H9 (cell line): ENCODE measurements around the gene LOXHD1. TPM values are rescaled to one million over a fixed set of nuclear protein-coding genes. Genes with fewer than 3 reads are reported as not detected.

Experiments
- DNase-seq: peaks from one replicate; pipeline ENCODE4 v3.0.0-alpha.2; 2017
- H2AFZ ChIP-seq: one replicate; pipeline ENCODE4 v1.6.1; 2013; ENCODE audit warnings: mild to moderate bottlenecking, low read length, control low read depth, moderate library complexity
- H2AK5ac ChIP-seq: 2 replicates; pipeline ENCODE4 v1.6.1; 2013; ENCODE audit warnings: low read length, control low read depth, mixed read lengths; ENCODE audit not compliant: insufficient read length
- H2BK120ac ChIP-seq: one replicate; pipeline ENCODE4 v1.6.1; 2013; ENCODE audit warnings: low read depth, mild to moderate bottlenecking, low read length, control low read depth, inconsistent platforms; ENCODE audit not compliant: poor library complexity, severe bottlenecking
- H2BK12ac ChIP-seq: 2 replicates; pipeline ENCODE4 v1.6.1; 2013; ENCODE audit warnings: low read length, control low read depth, mixed read lengths, low read depth; ENCODE audit not compliant: insufficient read length
- H2BK15ac ChIP-seq: 2 replicates; pipeline ENCODE4 v1.6.1; 2013; ENCODE audit warnings: low read depth, low read length, control low read depth
- H2BK20ac ChIP-seq: one replicate; pipeline ENCODE4 v1.6.1; 2013; ENCODE audit warnings: low read depth, mild to moderate bottlenecking, low read length, control low read depth, inconsistent platforms; ENCODE audit not compliant: poor library complexity, severe bottlenecking
- H2BK5ac ChIP-seq: 2 replicates; pipeline ENCODE4 v1.6.1; 2013; ENCODE audit warnings: low read length, control low read depth, mixed read lengths; ENCODE audit not compliant: insufficient read length
- H3K14ac ChIP-seq: 2 replicates; pipeline ENCODE4 v1.6.1; 2013; ENCODE audit warnings: low read length, control low read depth; ENCODE audit not compliant: insufficient read depth
- H3K18ac ChIP-seq: 2 replicates; pipeline ENCODE4 v1.6.1; 2013; ENCODE audit warnings: low read depth, mild to moderate bottlenecking, mixed read lengths, low read length, control low read depth; ENCODE audit not compliant: insufficient read length
- H3K23ac ChIP-seq: 2 replicates; pipeline ENCODE4 v1.6.1; 2013; ENCODE audit warnings: low read length, control low read depth, mixed read lengths, low read depth; ENCODE audit not compliant: insufficient read length
- H3K23me2 ChIP-seq: 2 replicates; pipeline ENCODE4 v1.6.1; 2013; ENCODE audit warnings: low read depth, mild to moderate bottlenecking, mixed read lengths, low read length, control low read depth; ENCODE audit not compliant: insufficient read length, poor library complexity, severe bottlenecking
- H3K27ac ChIP-seq: 2 replicates; pipeline ENCODE4 v1.5.1; 2013; ENCODE audit warnings: low read length, control low read depth, mixed read lengths, low read depth; ENCODE audit not compliant: insufficient read length
- H3K27me3 ChIP-seq: 2 replicates; pipeline ENCODE4 v1.6.1; 2013; ENCODE audit warnings: low read length, control low read depth, inconsistent platforms; ENCODE audit not compliant: insufficient read depth
- H3K4ac ChIP-seq: 2 replicates; pipeline ENCODE4 v1.6.1; 2013; ENCODE audit warnings: low read depth, mild to moderate bottlenecking, control low read depth, inconsistent platforms, low read length, moderate library complexity
- H3K4me1 ChIP-seq: 2 replicates; pipeline ENCODE4 v1.6.1; 2013; ENCODE audit warnings: low read length, control low read depth, inconsistent platforms; ENCODE audit not compliant: insufficient read depth
- H3K4me2 ChIP-seq: 2 replicates; pipeline ENCODE4 v1.6.1; 2013; ENCODE audit warnings: low read length, control low read depth, mixed read lengths; ENCODE audit not compliant: insufficient read length, insufficient read depth
- H3K56ac ChIP-seq: 2 replicates; pipeline ENCODE4 v1.6.1; 2013; ENCODE audit warnings: low read depth, mild to moderate bottlenecking, mixed read lengths, low read length, control low read depth; ENCODE audit not compliant: insufficient read length
- H3K79me1 ChIP-seq: 2 replicates; pipeline ENCODE4 v1.6.1; 2013; ENCODE audit warnings: low read depth, mild to moderate bottlenecking, moderate library complexity, low read length, control low read depth, inconsistent platforms; ENCODE audit not compliant: insufficient read depth, poor library complexity, severe bottlenecking
- H3K79me2 ChIP-seq: 2 replicates; pipeline ENCODE4 v1.6.1; 2013; ENCODE audit warnings: low read length, control low read depth, inconsistent platforms; ENCODE audit not compliant: insufficient read depth
- H3K9ac ChIP-seq: 2 replicates; pipeline ENCODE4 v1.6.1; 2013; ENCODE audit warnings: low read length, control low read depth, mixed read lengths; ENCODE audit not compliant: insufficient read length; ENCODE audit errors: extremely low read depth
- H3K9me3 ChIP-seq: one replicate; pipeline ENCODE4 v1.6.1; 2013; ENCODE audit warnings: low read depth, low read length, inconsistent platforms; ENCODE audit not compliant: control insufficient read depth
- H3T11ph ChIP-seq: one replicate; pipeline ENCODE4 v1.6.1; 2013; ENCODE audit warnings: mild to moderate bottlenecking, low read length, control low read depth, inconsistent platforms
- H4K20me1 ChIP-seq: one replicate; pipeline ENCODE4 v1.6.1; 2013; ENCODE audit not compliant: control insufficient read depth, insufficient read length, insufficient read depth
- H4K5ac ChIP-seq: 2 replicates; pipeline ENCODE4 v1.6.1; 2013; ENCODE audit warnings: low read depth, mild to moderate bottlenecking, mixed read lengths, low read length, control low read depth; ENCODE audit not compliant: insufficient read length
- H4K8ac ChIP-seq: replicated peaks from 2 replicates; pipeline ENCODE4 v1.6.1; 2013; ENCODE audit warnings: low read length, control low read depth, mixed read lengths, low read depth; ENCODE audit not compliant: insufficient read length
- H4K91ac ChIP-seq: 2 replicates; pipeline ENCODE4 v1.6.1; 2013; ENCODE audit warnings: low read depth, mild to moderate bottlenecking, moderate library complexity, mixed read lengths, low read length, control low read depth; ENCODE audit not compliant: insufficient read length
- H3K27ac Mint-ChIP-seq, 3 experiments: 2 replicates in 2 of 3; 3 replicates in 1 of 3; pipeline ENCODE4 v1.8.0; 2020 to 2021; ENCODE audit warnings: mixed read lengths in 3 of 3, mild to moderate bottlenecking in 1 of 3, moderate library complexity in 1 of 3
- H3K27me3 Mint-ChIP-seq: 2 replicates; pipeline ENCODE4 v1.8.0; 2021; ENCODE audit warnings: low read depth, mild to moderate bottlenecking, moderate library complexity, mixed read lengths
- H3K36me3 Mint-ChIP-seq, 3 experiments: 2 replicates in 2 of 3; 3 replicates in 1 of 3; pipeline ENCODE4 v1.8.0; 2020 to 2021; ENCODE audit warnings: low read depth in 3 of 3, mixed read lengths in 3 of 3; ENCODE audit not compliant: insufficient read depth in 1 of 3
- H3K4me1 Mint-ChIP-seq, 2 experiments: 2 replicates each; pipeline ENCODE4 v1.8.0; 2020; ENCODE audit warnings: mixed read lengths in 2 of 2
- H3K4me3 Mint-ChIP-seq, 2 experiments: 2 replicates in 1 of 2; 3 replicates in 1 of 2; pipeline ENCODE4 v1.8.0; 2020 to 2021; ENCODE audit warnings: mild to moderate bottlenecking in 2 of 2, mixed read lengths in 2 of 2, moderate library complexity in 1 of 2
- H3K9me3 Mint-ChIP-seq, 2 experiments: 2 replicates in 1 of 2; 3 replicates in 1 of 2; pipeline ENCODE4 v1.8.0; 2020; ENCODE audit warnings: mild to moderate bottlenecking in 2 of 2, mixed read lengths in 2 of 2, moderate library complexity in 1 of 2
- CTCF ChIP-seq: fragments of 200-600 bp; sonication (generic); conservative IDR thresholded peaks from 3 replicates; pipeline ENCODE4 v1.8.0; 2021; ENCODE audit warnings: antibody characterized with exemption, mild to moderate bottlenecking
- WGBS: extraction: QIAGEN DNeasy Blood & Tissue Kit; methylation state at CpG from one replicate; pipeline ENCODE4 v1.1.7; 2013; ENCODE audit warnings: missing lambda C conversion rate, low lambda C conversion rate, mixed read lengths; ENCODE audit not compliant: insufficient read length; ENCODE audit errors: extremely low coverage; 5-methylcytosine and 5-hydroxymethylcytosine counted together
- total RNA-seq: library from RNA; stranded (reverse); gene quantifications from 2 replicates; pipeline ENCODE4 v1.2.1, GENCODE V29; 2021

LOXHD1 gene
- total RNA-seq, 1 experiment from 2014 or later: 0.07 TPM

DNA sequence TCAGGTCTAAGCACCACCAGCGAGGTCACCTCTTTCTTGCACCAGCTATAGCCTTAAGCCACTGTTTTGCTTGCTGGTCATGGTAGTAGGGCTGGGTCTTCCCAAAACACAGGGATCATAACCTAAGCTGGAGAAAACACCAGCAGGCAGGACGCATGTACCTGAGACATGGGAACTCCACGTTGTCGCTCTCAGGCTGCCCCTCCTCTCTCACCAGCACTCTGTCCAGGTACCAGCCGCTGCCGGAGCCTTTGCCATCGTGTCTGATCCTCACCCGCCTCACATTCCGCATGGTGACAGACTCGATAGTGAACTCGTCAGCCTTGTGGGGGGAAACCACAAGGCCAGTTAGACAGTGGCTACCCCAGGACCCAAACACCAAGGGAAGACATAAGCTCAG lies 79.5 kb downstream of the LOXHD1 start:
- H3K4me2 ChIP-seq: no peak overlapping the region
- no peak overlapping the region for H3K14ac ChIP-seq
- peaks cover 12 to 16% of the 10 kb centered on the region in 2 experiments for H3K9me3 Mint-ChIP-seq
- no peak overlapping the region for H2AFZ ChIP-seq
- WGBS: no CpG with 5 or more reads among the region's 11 CpGs
- H2AK5ac ChIP-seq: no peak overlapping the region
- H4K91ac ChIP-seq: no peak overlapping the region
- no peak overlapping the region for H2BK20ac ChIP-seq
- H4K20me1 ChIP-seq: no peaks in the 10 kb centered on the region
- no peak overlapping the region for H4K5ac ChIP-seq
- no peak overlapping the region for H2BK12ac ChIP-seq
- no peak overlapping the region for H3K9ac ChIP-seq
- no peaks in the 10 kb centered on the region for H3K79me2 ChIP-seq
- H4K8ac ChIP-seq: no peak overlapping the region
- H3K4me1 Mint-ChIP-seq: no peaks in the 10 kb centered on the region; a peak in 1 of 4 replicates
- no peak overlapping the region for H3K27ac Mint-ChIP-seq
- peaks cover 3% of the 10 kb centered on the region for H3K27me3 Mint-ChIP-seq
- no peak overlapping the region for H2BK15ac ChIP-seq
- no peak for TF ChIP-seq CTCF
- no peak overlapping the region for H3K4ac ChIP-seq
- no peaks in the 10 kb centered on the region for H3K23me2 ChIP-seq
- DNase-seq: no peak
- H2BK5ac ChIP-seq: no peak overlapping the region
- no peak overlapping the region for H2BK120ac ChIP-seq
- H3T11ph ChIP-seq: no peak overlapping the region
- H3K9me3 ChIP-seq: no peaks in the 10 kb centered on the region
- no peak overlapping the region for H3K4me3 Mint-ChIP-seq
- no peak overlapping the region for H3K56ac ChIP-seq
- no peak overlapping the region for H3K27ac ChIP-seq
- H3K27me3 ChIP-seq: no peaks in the 10 kb centered on the region
- no peak overlapping the region for H3K18ac ChIP-seq
- H3K4me1 ChIP-seq: no peaks in the 10 kb centered on the region
- peaks cover 3 to 7% (median 4%) of the 10 kb centered on the region in 3 experiments; a peak in 4 of 7 replicates for H3K36me3 Mint-ChIP-seq
- no peaks in the 10 kb centered on the region for H3K79me1 ChIP-seq
- H3K23ac ChIP-seq: no peak overlapping the region
